Esophagus squamous epithelium (tissue), 4 donors: ENCODE data around the gene ADAMTS2.

ENCODE experiments used
- CTCF ChIP-seq, 6 experiments: fragments of 450-650 bp in 4 of 6; fragments of 200-600 bp in 2 of 6; sonication (generic) in 2 of 6; IDR thresholded peaks; one replicate each; pipeline ENCODE4 v1.5.1; 2016 to 2019; ENCODE audit warnings: antibody characterized with exemption in 6 of 6, mild to moderate bottlenecking in 4 of 6, moderate library complexity in 4 of 6
- POLR2A ChIP-seq, 4 donors: fragments of 450-650 bp; IDR thresholded peaks; one replicate each; pipeline ENCODE4 v1.6.1; 2017; ENCODE audit warnings: antibody characterized with exemption in 4 of 4, mild to moderate bottlenecking in 4 of 4, moderate library complexity in 3 of 4

DNA sequence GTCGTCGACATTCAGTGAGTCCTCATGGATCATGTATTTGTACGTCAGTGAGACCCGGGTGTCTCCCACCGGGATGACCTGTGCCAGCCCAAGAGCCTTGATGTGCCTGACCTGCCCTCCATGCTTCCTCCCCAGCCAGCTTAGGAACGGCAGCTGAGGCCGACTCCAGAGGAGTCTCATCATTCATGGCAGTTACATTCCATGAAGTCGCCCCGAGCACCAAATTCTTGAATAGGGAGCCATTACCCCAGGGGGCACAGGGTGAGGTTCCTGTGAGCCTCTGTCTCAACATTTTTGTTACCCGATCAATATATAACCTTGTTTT, 217.3 kb downstream of the ADAMTS2 start:
- TF ChIP-seq POLR2A (IDR thresholded peaks at IDR 0.05) (no peak), CTCF (IDR thresholded peaks at IDR 0.05) (no peak)
